Measurements from ENCODE around the gene SERTAD2.
A peak's percentile ranks its signal among the peaks of the same experiment; 100 is the strongest.

- TF ChIP-seq CTCF (IDR thresholded peaks at IDR 0.05; ENCODE audit: insufficient read depth, low read length), result no peak
- no peak for TF ChIP-seq POLR2AphosphoS5 (IDR thresholded peaks at IDR 0.05; ENCODE audit: low read depth)
- no peak for TF ChIP-seq REST (IDR thresholded peaks at IDR 0.05; ENCODE audit: insufficient replicate concordance, low read depth)
- TF ChIP-seq SPI1 (IDR thresholded peaks at IDR 0.05; ENCODE audit: borderline replicate concordance, low read depth), result peak; percentile 53; the same call in 1 of the 2 replicates
These were observed 8.0 kb upstream of the SERTAD2 start for GRCh38 chr2:64661741-64662169.
